SK-N-SH (cell line): ENCODE data around the gene ENKD1. TPM values are rescaled to one million over a fixed set of nuclear protein-coding genes. Genes with fewer than 3 reads are reported as not detected.

Experiments
- CTCF ChIA-PET: fragments of 300-600, 350-600 bp; formaldehyde crosslinking; extraction: SDS; loops from one replicate; lab custom pipeline; 2021; lab: Yijun Ruan, JAX
- POLR2A ChIA-PET: fragments of 350-600 bp; sonication (Branson Sonifier 250); formaldehyde crosslinking; extraction: SDS; loops from one replicate; lab custom pipeline; 2020; ENCODE audit warnings: antibody characterized with exemption, inconsistent platforms; lab: Yijun Ruan, JAX
- DNase-seq: peaks from one replicate; pipeline ENCODE4 v3.0.0; 2012
- H2AFZ ChIP-seq: fragments of 200-600 bp; sonication (generic); 2 replicates; pipeline ENCODE4 v1.8.1; 2016; ENCODE audit warnings: antibody characterized with exemption, mild to moderate bottlenecking, low read depth
- H3F3A ChIP-seq: fragments of 200-600 bp; sonication (generic); replicated peaks from 2 replicates; pipeline ENCODE3; 2016; ENCODE audit warnings: antibody characterized with exemption, mild to moderate bottlenecking; ENCODE audit not compliant: insufficient read depth
- H3K27ac ChIP-seq, 2 experiments: fragments of 200-500 bp in 1 of 2; fragments of 200-600 bp in 1 of 2; sonication (Bioruptor generic) in 1 of 2; sonication (generic), shearing (Covaris generic) in 1 of 2; 2 replicates each; pipeline versions ENCODE4 v1.5.1 to v1.6.1; 2014 to 2016; ENCODE audit warnings: low read depth in 2 of 2, inconsistent platforms in 1 of 2, low read length in 1 of 2, mild to moderate bottlenecking in 1 of 2, mixed read lengths in 1 of 2
- H3K27me3 ChIP-seq: fragments of 200-600 bp; sonication (generic), shearing (Covaris generic); 2 replicates; pipeline ENCODE4 v1.6.1; 2016; ENCODE audit warnings: mixed run types; ENCODE audit not compliant: insufficient read depth
- H3K36me3 ChIP-seq, 2 experiments: fragments of 200-500 bp in 1 of 2; fragments of 200-600 bp in 1 of 2; sonication (Bioruptor generic) in 1 of 2; sonication (generic) in 1 of 2; replicated peaks in 1 of 2; 2 replicates each; pipeline versions ENCODE3 to v1.5.1; 2014 to 2016; ENCODE audit warnings: low read length in 1 of 2, mild to moderate bottlenecking in 1 of 2; ENCODE audit not compliant: insufficient read depth in 2 of 2, control insufficient read depth in 1 of 2
- H3K4me1 ChIP-seq, 2 experiments: fragments of 200-500 bp in 1 of 2; fragments of 200-600 bp in 1 of 2; sonication (Bioruptor generic) in 1 of 2; sonication (generic), shearing (Covaris generic) in 1 of 2; 2 replicates each; pipeline versions ENCODE4 v1.5.1 to v1.6.1; 2014 to 2016; ENCODE audit warnings: low read depth in 1 of 2, low read length in 1 of 2, mixed run types in 1 of 2; ENCODE audit not compliant: insufficient read depth in 2 of 2, control insufficient read depth in 1 of 2
- H3K4me2 ChIP-seq: fragments of 200-600 bp; sonication (generic), shearing (Covaris generic); 2 replicates; pipeline ENCODE4 v1.6.1; 2017; ENCODE audit warnings: mixed run types
- H3K4me3 ChIP-seq, 2 experiments: fragments of 200-500 bp in 1 of 2; fragments of 200-600 bp in 1 of 2; sonication (Bioruptor generic) in 1 of 2; sonication (generic), shearing (Covaris generic) in 1 of 2; 2 replicates each; pipeline versions ENCODE4 v1.5.1 to v1.8.1; 2014 to 2016; ENCODE audit warnings: low read depth in 2 of 2, inconsistent platforms in 1 of 2, low read length in 1 of 2, mild to moderate bottlenecking in 1 of 2, mixed read lengths in 1 of 2, moderate library complexity in 1 of 2
- H3K79me2 ChIP-seq: fragments of 200-600 bp; sonication (generic); 2 replicates; pipeline ENCODE4 v1.8.1; 2017; ENCODE audit warnings: mild to moderate bottlenecking; ENCODE audit not compliant: insufficient read depth
- H3K9ac ChIP-seq: fragments of 200-600 bp; sonication (generic); 2 replicates; pipeline ENCODE4 v1.6.1; 2017; ENCODE audit warnings: mixed run types
- H3K9me2 ChIP-seq: fragments of 200-600 bp; sonication (generic); 2 replicates; pipeline ENCODE4 v1.6.1; 2017; ENCODE audit warnings: mixed run types
- H3K9me3 ChIP-seq: fragments of 200-600 bp; sonication (generic); 2 replicates; pipeline ENCODE4 v1.6.1; 2017; ENCODE audit warnings: mixed run types, mild to moderate bottlenecking, moderate library complexity
- H4K20me1 ChIP-seq: fragments of 200-600 bp; sonication (generic); 2 replicates; pipeline ENCODE4 v1.6.1; 2017; ENCODE audit warnings: mild to moderate bottlenecking, mixed run types; ENCODE audit not compliant: insufficient read depth
- EP300 ChIP-seq, 2 experiments: IDR thresholded peaks; 2 replicates each; pipeline versions ENCODE4 v1.4.0 to v1.6.1; 2012; ENCODE audit warnings: borderline replicate concordance in 1 of 2, low read depth in 1 of 2, low read length in 1 of 2
- EZH2phosphoT487 ChIP-seq: fragments of 200-600 bp; sonication (generic); IDR thresholded peaks from 2 replicates; pipeline ENCODE4 v1.6.1; 2017; ENCODE audit warnings: low read depth, mixed run types, mild to moderate bottlenecking, antibody characterized with exemption, moderate library complexity, borderline replicate concordance
- FOSL2 ChIP-seq: IDR thresholded peaks from 2 replicates; pipeline ENCODE4 v1.4.0; 2012; ENCODE audit warnings: low read depth, mild to moderate bottlenecking, moderate library complexity, borderline replicate concordance
- GABPA ChIP-seq: IDR thresholded peaks from 2 replicates; pipeline ENCODE4 v1.4.0; 2012; ENCODE audit warnings: low read depth, mild to moderate bottlenecking
- JUND ChIP-seq: IDR thresholded peaks from 2 replicates; pipeline ENCODE4 v1.4.0; 2012
- NRF1 ChIP-seq: IDR thresholded peaks from 2 replicates; pipeline ENCODE4 v1.6.1; 2012; ENCODE audit warnings: low read depth, mild to moderate bottlenecking, low read length
- RFX5 ChIP-seq: IDR thresholded peaks from 2 replicates; pipeline ENCODE4 v1.6.1; 2012; ENCODE audit warnings: mild to moderate bottlenecking, improper control_type of control experiment, low read length
- RXRA ChIP-seq: IDR thresholded peaks from 2 replicates; pipeline ENCODE4 v1.4.0; 2012; ENCODE audit warnings: low read depth, mild to moderate bottlenecking, borderline replicate concordance
- SMC3 ChIP-seq: IDR thresholded peaks from 2 replicates; pipeline ENCODE4 v1.6.1; 2012; ENCODE audit warnings: low read depth, low read length, improper control_type of control experiment
- TCF12 ChIP-seq: IDR thresholded peaks from 2 replicates; pipeline ENCODE4 v1.4.0; 2012
- YY1 ChIP-seq: IDR thresholded peaks from 2 replicates; pipeline ENCODE4 v1.4.0; 2012; ENCODE audit warnings: low read depth, mild to moderate bottlenecking
- WGBS: methylation state at CpG from one replicate; pipeline ENCODE4 v1.1.6; 2017; ENCODE audit warnings: low lambda C conversion rate; 5-methylcytosine and 5-hydroxymethylcytosine counted together
- polyA plus RNA-seq, 3 experiments: library from polyadenylated mRNA; depleted of rRNA; stranded (reverse); fragments of >200 nt; gene quantifications; 2 replicates each; pipeline ENCODE4 v1.2.3, GENCODE V29; 2012
- TF ChIP-seq, protein P1 (sequence below): IDR thresholded peaks from 2 replicates; pipeline ENCODE4; 2012
- TF ChIP-seq, protein P2 (sequence below): IDR thresholded peaks from 2 replicates; pipeline ENCODE4 v1.4.0; 2012; ENCODE audit warnings: low read depth
- TF ChIP-seq, protein P3 (sequence below): fragments of 150-350 bp; IDR thresholded peaks from 2 replicates; pipeline ENCODE4 v1.6.1; 2017; ENCODE audit warnings: antibody characterized with exemption, low read length, low read depth, borderline replicate concordance
- TF ChIP-seq, protein P4 (sequence below): IDR thresholded peaks from 2 replicates; pipeline ENCODE4 v1.4.0; 2012; ENCODE audit warnings: low read depth, borderline replicate concordance

The ENKD1 gene
- polyA plus RNA-seq, 1 of the 3 experiments (the other 2 are of a cell fraction) = 21.0 TPM

DNA sequence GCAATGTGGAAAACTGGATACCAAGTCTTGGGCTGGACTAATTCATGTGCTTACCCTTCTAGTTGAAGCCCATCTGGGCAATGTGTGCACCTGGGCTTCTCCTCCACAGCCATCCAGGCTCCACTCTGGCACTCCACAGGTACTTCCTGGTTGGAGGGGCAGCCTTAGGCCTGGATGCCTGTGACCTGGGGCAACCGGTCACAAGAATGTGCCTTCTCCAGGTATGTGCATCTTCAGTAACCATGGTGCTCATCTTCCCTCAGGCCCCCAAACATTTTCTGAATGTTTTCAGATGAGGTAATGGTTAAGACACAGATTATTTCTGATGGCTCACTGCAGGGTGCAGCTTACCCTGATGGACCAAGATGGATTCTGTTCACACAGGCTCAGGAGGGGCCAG lies 11.2 kb upstream of the ENKD1 start:
- TF ChIP-seq YY1 = no peak
- TF ChIP-seq RFX5 = no peak
- no peak for TF ChIP-seq EZH2phosphoT487
- Histone ChIP-seq H3K4me2 (no peak overlapping the region), H3K27me3 (no peaks in the 10 kb centered on the region), H3K4me3 (no peak overlapping the region), H3K36me3 (peaks cover 5 to 13% of the 10 kb centered on the region in 2 experiments), H3K9ac (no peak overlapping the region), H3K27ac (no peak overlapping the region), H2AFZ (no peak overlapping the region), H3K4me1 (peaks cover 15 to 22% of the 10 kb centered on the region in 2 experiments; a peak in 2 of 4 replicates), H3F3A (no peaks in the 10 kb centered on the region), H3K79me2 (no peaks in the 10 kb centered on the region), H3K9me3 (no peaks in the 10 kb centered on the region), H4K20me1 (no peaks in the 10 kb centered on the region), H3K9me2 (no peaks in the 10 kb centered on the region)
- CTCF ChIA-PET = interaction anchor here (2.2 kb wide), 1 partner anchor 139 kb away, joined by 11 read pairs; no protein-coding TSS in a partner anchor
- POLR2A ChIA-PET = no interaction called here
- no peak for DNase-seq
- 100% methylated on average over 1 of the region's 1 CpG for WGBS

DNA sequence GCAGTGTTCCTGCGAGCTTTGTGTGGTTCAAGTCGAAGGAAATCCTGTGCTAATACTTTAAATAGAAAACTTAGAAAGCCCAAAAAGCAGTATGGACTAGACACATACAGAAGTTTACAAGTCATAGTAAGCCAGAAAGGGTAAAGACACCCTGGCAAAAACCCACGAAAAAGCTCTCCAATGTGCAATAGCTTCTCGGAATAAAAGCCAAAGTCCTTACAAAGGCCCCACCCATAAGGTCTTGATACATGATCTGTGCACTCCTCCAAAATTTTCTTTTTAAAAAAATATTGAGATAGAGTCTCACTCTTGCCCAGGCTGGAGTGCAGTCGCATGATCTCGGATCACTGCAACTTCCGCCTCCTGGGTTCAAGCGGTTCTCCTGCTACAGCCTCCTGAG lies 10.4 kb upstream of the ENKD1 start:
- no peak for TF ChIP-seq JUND
- TF ChIP-seq RXRA = no peak
- TF ChIP-seq, all 33 proteins: peak for 0
- Histone ChIP-seq H3K9me2 (no peaks in the 10 kb centered on the region), H3K36me3 (peaks cover 5 to 10% of the 10 kb centered on the region in 2 experiments), H3K4me3 (no peak overlapping the region), H2AFZ (no peak overlapping the region), H3K27ac (no peak overlapping the region), H3K4me2 (no peak overlapping the region), H3K79me2 (no peaks in the 10 kb centered on the region), H3K9ac (no peak overlapping the region), H3K4me1 (peaks cover 15 to 26% of the 10 kb centered on the region in 2 experiments; a peak in 2 of 4 replicates), H3F3A (no peaks in the 10 kb centered on the region), H3K27me3 (no peaks in the 10 kb centered on the region), H3K9me3 (no peaks in the 10 kb centered on the region), H4K20me1 (no peaks in the 10 kb centered on the region)
- ChIA-PET CTCF (interaction anchor here (1.0 to 1.3 kb wide), 3 partner anchors 9 to 156 kb away, joined by 3 to 6 read pairs (median 3); no protein-coding TSS in a partner anchor), POLR2A (no interaction called here)
- no peak for DNase-seq
- WGBS = 96% methylated on average over 8 of the region's 8 CpGs

DNA sequence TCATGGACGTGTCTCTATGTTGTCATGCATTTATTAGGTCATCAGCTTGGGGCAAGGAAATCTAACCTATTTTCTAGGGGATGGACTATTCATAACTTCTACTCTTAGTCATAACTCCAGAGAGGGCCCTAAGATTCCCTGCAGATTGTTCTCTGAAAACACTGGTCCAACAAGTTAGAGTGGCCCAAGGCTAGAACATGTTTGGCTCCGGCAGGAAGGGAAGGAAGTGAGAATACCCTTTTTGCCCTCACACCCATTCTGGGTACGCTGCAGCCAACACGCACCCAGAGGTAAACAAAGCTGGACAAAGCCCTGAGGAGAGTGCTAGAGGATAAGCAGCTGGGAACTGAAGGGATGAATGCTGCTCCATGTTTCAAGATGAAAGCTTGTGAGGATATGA lies 10.0 kb upstream of the ENKD1 start:
- H3K9me2 ChIP-seq = no peaks in the 10 kb centered on the region
- H4K20me1 ChIP-seq = no peaks in the 10 kb centered on the region
- H3K9me3 ChIP-seq = no peaks in the 10 kb centered on the region
- peaks cover 15 to 26% of the 10 kb centered on the region in 2 experiments; a peak in 2 of 4 replicates for H3K4me1 ChIP-seq
- DNase-seq = no peak
- H3K9ac ChIP-seq = no peak overlapping the region
- no peak overlapping the region for H3K4me3 ChIP-seq
- H3K79me2 ChIP-seq = no peaks in the 10 kb centered on the region
- H3K4me2 ChIP-seq = no peak overlapping the region
- H3K27me3 ChIP-seq = no peaks in the 10 kb centered on the region
- CTCF ChIA-PET = interaction anchor here (1.0 to 1.3 kb wide), 3 partner anchors 8 to 155 kb away, joined by 3 to 6 read pairs (median 3); no protein-coding TSS in a partner anchor
- H2AFZ ChIP-seq = no peak overlapping the region
- POLR2A ChIA-PET = no interaction called here
- H3K27ac ChIP-seq = no peak overlapping the region
- H3K36me3 ChIP-seq = peaks cover 5 to 10% of the 10 kb centered on the region in 2 experiments
- no peaks in the 10 kb centered on the region for H3F3A ChIP-seq
- 95% methylated on average over 4 of the region's 4 CpGs for WGBS
- TF ChIP-seq NRF1 (no peak), RFX5 (no peak), TCF12 (no peak), GABPA (no peak), FOSL2 (no peak), EZH2phosphoT487 (no peak), EP300 (IDR thresholded peaks at IDR 0.05; ENCODE audit: borderline replicate concordance in 1 of 2, low read depth in 1 of 2, low read length in 1 of 2) (no peak), SMC3 (no peak)
- TF ChIP-seq, protein P1, sequence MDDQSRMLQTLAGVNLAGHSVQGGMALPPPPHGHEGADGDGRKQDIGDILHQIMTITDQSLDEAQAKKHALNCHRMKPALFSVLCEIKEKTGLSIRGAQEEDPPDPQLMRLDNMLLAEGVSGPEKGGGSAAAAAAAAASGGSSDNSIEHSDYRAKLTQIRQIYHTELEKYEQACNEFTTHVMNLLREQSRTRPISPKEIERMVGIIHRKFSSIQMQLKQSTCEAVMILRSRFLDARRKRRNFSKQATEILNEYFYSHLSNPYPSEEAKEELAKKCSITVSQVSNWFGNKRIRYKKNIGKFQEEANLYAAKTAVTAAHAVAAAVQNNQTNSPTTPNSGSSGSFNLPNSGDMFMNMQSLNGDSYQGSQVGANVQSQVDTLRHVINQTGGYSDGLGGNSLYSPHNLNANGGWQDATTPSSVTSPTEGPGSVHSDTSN = no peak
- TF ChIP-seq, protein P2, sequence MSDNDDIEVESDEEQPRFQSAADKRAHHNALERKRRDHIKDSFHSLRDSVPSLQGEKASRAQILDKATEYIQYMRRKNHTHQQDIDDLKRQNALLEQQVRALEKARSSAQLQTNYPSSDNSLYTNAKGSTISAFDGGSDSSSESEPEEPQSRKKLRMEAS = no peak
- TF ChIP-seq, protein P3, sequence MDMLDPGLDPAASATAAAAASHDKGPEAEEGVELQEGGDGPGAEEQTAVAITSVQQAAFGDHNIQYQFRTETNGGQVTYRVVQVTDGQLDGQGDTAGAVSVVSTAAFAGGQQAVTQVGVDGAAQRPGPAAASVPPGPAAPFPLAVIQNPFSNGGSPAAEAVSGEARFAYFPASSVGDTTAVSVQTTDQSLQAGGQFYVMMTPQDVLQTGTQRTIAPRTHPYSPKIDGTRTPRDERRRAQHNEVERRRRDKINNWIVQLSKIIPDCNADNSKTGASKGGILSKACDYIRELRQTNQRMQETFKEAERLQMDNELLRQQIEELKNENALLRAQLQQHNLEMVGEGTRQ = no peak
- TF ChIP-seq, protein P4, sequence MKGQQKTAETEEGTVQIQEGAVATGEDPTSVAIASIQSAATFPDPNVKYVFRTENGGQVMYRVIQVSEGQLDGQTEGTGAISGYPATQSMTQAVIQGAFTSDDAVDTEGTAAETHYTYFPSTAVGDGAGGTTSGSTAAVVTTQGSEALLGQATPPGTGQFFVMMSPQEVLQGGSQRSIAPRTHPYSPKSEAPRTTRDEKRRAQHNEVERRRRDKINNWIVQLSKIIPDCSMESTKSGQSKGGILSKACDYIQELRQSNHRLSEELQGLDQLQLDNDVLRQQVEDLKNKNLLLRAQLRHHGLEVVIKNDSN = no peak
